Sigmoid colon (tissue), 4 donors: Measurements from ENCODE around the gene SDC1.

Experiments used
- EP300 ChIP-seq, 4 donors: sonication (generic); formaldehyde crosslinking; IDR thresholded peaks; one replicate each; pipeline ENCODE4 v1.6.1; 2017; ENCODE audit warnings: antibody characterized with exemption in 4 of 4
- POLR2A ChIP-seq, 2 donors: fragments of 450-650 bp; IDR thresholded peaks; one replicate each; pipeline ENCODE4 v1.6.1; 2016; ENCODE audit warnings: antibody characterized with exemption in 2 of 2, mild to moderate bottlenecking in 2 of 2, moderate library complexity in 2 of 2

GRCh38 chr2:20226152-20226545 lies 1.2 kb upstream of the SDC1 start:
- TF ChIP-seq POLR2A (IDR thresholded peaks at IDR 0.05) (no peak), EP300 (IDR thresholded peaks at IDR 0.05) (no peak)
